Effector memory CD8-positive, alpha-beta T cell (primary cell): Measurements from ENCODE around the gene ADAMTSL1.

ENCODE experiments used
- ATAC-seq: fragments of 150-1000 bp; cut with Tn5 transposase; replicated peaks from 2 replicates; pipeline ENCODE4 v1.10.0; 2021; ENCODE audit warnings: mild to moderate bottlenecking, moderate library complexity
- DNase-seq, 3 experiments: peaks; one replicate each; pipeline ENCODE4 v3.0.0; 2021
- H3K27ac Mint-ChIP-seq, 2 donors: one replicate each; pipeline ENCODE4 v1.8.0; 2022; ENCODE audit warnings: mild to moderate bottlenecking in 2 of 2, mixed read lengths in 2 of 2, moderate library complexity in 2 of 2
- H3K27me3 Mint-ChIP-seq, 2 donors: one replicate each; pipeline ENCODE4 v1.8.0; 2022; ENCODE audit warnings: mixed read lengths in 2 of 2
- H3K36me3 Mint-ChIP-seq: one replicate; pipeline ENCODE4 v1.8.0; 2022; ENCODE audit warnings: mild to moderate bottlenecking, moderate library complexity, mixed read lengths; ENCODE audit not compliant: insufficient read depth
- H3K4me1 Mint-ChIP-seq, 2 donors: one replicate each; pipeline ENCODE4 v1.8.0; 2022; ENCODE audit warnings: low read depth in 2 of 2, mixed read lengths in 2 of 2
- H3K4me3 Mint-ChIP-seq, 2 donors: one replicate each; pipeline ENCODE4 v1.8.0; 2022; ENCODE audit warnings: mild to moderate bottlenecking in 2 of 2, mixed read lengths in 2 of 2, moderate library complexity in 2 of 2
- H3K9me3 Mint-ChIP-seq, 2 donors: one replicate each; pipeline ENCODE4 v1.8.0; 2022; ENCODE audit warnings: mixed read lengths in 2 of 2

The ADAMTSL1 gene

DNA sequence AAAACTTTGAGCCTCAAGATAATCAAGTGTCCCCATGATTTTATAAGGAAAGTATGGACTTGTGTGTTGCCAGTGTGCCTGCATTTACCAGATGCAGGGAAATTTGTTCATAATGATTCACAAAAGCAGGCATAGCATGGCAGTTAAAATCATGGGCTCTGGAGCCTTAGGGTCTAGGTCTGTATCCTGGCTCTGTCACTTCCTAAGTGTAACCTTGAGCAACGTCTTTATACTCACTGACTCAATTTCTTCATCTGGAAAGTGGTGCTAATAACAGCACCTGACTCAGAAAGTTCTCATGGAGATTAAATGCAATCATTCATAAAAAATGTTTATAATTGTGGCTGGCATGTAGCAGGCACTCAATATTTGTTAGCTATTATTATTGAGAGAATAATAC is 324.2 kb downstream of the ADAMTSL1 start:
- H3K27ac Mint-ChIP-seq: no peak overlapping the region
- DNase-seq (no peak), ATAC-seq (no peak)
- no peaks in the 10 kb centered on the region for H3K4me1 Mint-ChIP-seq
- H3K9me3 Mint-ChIP-seq: no peaks in the 10 kb centered on the region
- peaks cover 17 to 29% of the 10 kb centered on the region in 2 donors for H3K27me3 Mint-ChIP-seq
- H3K4me3 Mint-ChIP-seq: no peak overlapping the region
- peaks cover 4% of the 10 kb centered on the region for H3K36me3 Mint-ChIP-seq

DNA sequence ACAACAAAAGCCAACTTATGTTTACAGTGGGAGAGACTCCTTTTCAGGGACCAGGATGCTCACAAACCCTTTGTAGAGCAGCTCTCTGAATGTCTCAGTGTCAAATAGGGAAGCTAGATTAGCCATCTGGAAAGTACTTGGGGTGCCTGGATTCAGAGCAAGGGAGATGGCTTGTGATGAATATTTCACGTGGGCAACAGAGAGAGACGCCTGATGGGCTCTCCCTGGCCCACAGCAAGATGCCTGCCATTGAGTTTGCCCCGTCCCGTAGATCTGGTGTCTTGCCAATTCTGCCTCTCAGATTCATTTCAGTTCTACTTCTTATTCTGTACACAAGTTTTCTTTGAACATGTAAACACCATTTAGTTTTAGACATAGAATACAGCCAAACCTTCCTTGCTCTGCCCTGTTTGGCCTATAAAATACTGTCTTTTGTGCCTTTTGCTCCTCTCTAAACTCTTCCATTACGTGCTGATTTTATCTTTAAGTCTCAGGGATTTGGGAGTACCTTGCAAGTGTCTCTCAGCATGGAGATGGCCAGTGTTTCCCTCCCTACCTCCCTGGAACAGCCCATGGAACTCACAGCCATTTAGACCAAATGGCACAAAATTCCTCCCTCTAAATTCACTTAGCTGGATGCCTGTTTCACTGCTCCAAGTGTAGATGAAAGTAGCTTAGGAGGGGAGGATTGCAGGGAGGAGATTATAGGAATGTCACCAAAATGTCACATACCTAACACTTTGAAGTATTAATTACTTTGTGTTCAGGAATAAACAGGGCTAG is 324.7 kb downstream of the ADAMTSL1 start:
- Mint-ChIP-seq H3K4me3 (no peak overlapping the region), H3K9me3 (no peaks in the 10 kb centered on the region), H3K27me3 (peaks cover 17 to 29% of the 10 kb centered on the region in 2 donors), H3K27ac (no peak overlapping the region), H3K36me3 (peaks cover 4% of the 10 kb centered on the region), H3K4me1 (no peaks in the 10 kb centered on the region)
- DNase-seq (no peak), ATAC-seq (no peak)

DNA sequence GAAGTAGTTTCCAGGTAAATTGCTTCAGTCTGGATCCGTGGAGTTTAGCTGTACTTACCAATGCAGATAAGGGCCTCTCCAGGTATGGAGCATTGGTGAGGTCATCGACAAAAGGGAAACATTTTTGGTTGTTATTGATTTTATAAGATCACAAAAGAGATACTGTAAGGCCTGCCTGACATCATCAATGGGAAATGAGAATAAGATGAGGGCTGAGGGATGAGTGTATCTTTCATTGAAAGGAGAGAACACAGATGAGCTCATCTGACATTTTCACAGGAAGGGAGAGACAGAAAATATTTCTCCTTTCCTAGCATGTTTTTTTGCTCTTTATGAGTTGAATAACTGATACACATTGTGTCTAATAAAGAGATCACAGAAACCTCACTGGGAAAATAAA is 325.5 kb downstream of the ADAMTSL1 start:
- Mint-ChIP-seq H3K27ac (no peak overlapping the region), H3K27me3 (peaks cover 17 to 25% of the 10 kb centered on the region in 2 donors), H3K36me3 (peaks cover 4% of the 10 kb centered on the region), H3K4me1 (no peaks in the 10 kb centered on the region), H3K9me3 (no peaks in the 10 kb centered on the region), H3K4me3 (no peak overlapping the region)
- ATAC-seq (no peak), DNase-seq (no peak)

DNA sequence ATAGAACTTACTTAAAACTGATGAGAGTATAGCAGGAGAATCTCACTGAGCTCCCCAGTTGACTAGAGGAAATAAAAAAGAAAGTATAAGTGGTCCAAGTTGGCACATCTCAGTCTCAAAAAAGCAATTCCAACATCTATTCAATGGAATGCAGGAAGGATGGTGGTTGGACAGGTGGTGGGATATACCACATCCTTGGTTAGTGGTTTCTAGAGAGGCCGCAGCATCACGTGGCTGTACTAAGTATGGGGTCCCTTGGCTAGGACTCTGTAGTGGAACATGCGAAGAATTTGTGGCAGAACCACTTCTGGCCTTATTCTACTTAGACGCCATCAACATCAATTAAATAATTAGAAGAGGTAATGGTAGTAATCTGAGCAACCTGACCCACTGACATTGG is 326.6 kb downstream of the ADAMTSL1 start:
- no peaks in the 10 kb centered on the region for H3K36me3 Mint-ChIP-seq
- ATAC-seq (no peak), DNase-seq (no peak)
- H3K4me1 Mint-ChIP-seq: no peaks in the 10 kb centered on the region
- H3K4me3 Mint-ChIP-seq: no peak overlapping the region
- no peak overlapping the region for H3K27ac Mint-ChIP-seq
- no peaks in the 10 kb centered on the region for H3K9me3 Mint-ChIP-seq
- peaks cover 7 to 18% of the 10 kb centered on the region in 2 donors for H3K27me3 Mint-ChIP-seq

DNA sequence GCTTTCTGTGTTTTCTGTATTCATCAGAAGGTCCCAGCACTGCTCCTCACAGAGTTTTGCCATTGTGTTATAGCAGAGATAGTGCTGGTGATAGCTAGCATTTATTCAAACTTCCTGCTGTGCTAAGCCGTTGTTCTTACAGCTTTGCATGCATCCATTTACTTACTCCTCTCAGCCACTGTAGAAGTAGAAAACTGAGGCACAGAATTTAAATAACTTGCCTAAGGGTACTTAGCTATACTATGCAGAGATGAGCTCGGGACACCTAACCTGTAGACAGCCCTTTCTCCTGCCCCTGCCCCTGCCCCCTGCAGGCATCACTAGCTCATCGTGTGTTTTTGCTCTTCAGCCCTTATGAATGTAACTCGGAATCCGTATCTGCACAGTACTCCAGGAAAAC is 331.4 kb downstream of the ADAMTSL1 start:
- no peak overlapping the region for H3K4me3 Mint-ChIP-seq
- ATAC-seq (no peak), DNase-seq (no peak)
- no peaks in the 10 kb centered on the region for H3K36me3 Mint-ChIP-seq
- H3K9me3 Mint-ChIP-seq: no peaks in the 10 kb centered on the region
- peaks cover 15 to 16% of the 10 kb centered on the region in 2 donors for H3K27me3 Mint-ChIP-seq
- H3K4me1 Mint-ChIP-seq: no peaks in the 10 kb centered on the region
- H3K27ac Mint-ChIP-seq: no peak overlapping the region

DNA sequence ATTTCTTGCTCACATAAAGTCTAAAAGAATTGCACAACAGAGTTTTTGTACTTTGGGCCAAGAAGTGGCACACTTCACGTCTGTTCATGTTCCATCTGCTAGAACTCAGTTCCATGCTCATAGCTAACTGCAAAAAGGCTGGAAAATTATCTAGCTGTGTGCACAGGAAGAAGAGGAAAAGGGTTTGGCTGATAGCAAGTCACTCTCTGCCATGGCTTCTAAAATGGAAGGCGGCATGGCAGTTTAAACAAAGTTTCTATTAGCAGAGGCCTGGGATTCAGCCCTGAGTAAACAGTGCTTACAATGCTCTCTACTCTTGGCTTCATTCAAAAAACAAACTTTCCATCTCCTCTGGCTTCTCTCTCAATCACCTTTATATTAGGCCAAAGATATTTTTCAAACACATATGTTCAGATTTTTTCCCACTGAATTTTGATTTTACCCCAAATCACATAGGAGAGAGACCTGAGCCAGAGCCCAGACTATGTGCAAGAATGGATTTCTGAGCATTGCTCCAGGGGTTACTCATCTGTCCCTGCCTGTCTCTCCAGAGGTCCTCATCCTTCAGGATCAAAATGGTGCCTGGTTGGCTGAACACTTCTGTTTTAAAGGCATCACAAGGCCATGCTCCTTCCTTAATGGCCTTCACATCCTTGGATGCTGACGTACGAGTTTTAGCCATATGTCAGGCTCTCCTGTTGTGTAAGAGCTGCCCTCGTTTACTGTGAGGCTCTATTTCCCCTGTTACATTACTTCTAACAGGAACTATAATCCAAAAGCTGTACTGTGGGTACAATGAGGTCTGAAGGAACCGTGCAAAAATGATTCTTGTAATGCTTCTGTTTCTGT is 332.5 kb downstream of the ADAMTSL1 start:
- no peaks in the 10 kb centered on the region for H3K4me1 Mint-ChIP-seq
- DNase-seq: no peak
- H3K9me3 Mint-ChIP-seq: no peaks in the 10 kb centered on the region
- H3K27ac Mint-ChIP-seq: no peak overlapping the region
- ATAC-seq: no peak
- H3K4me3 Mint-ChIP-seq: no peak overlapping the region
- H3K27me3 Mint-ChIP-seq: peaks cover 15 to 16% of the 10 kb centered on the region in 2 donors
- no peaks in the 10 kb centered on the region for H3K36me3 Mint-ChIP-seq

DNA sequence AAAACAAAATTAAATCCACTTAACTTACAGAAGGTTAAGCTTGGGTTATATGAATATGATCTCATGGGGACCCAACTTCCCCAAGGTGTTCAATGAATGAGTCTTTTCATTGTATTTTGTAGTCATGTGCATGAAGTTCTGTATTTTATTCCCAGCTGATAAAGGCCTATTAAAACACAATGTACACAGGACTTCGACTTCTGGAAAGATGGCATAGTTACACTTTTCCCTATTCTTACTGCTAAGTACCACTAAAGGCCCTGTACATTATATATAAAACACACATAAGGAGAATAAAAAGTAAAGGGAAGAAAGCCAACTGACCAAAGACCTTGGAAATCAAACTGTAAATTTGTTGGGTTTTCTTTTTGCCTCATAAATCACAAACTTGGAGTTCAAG is 336.6 kb downstream of the ADAMTSL1 start:
- DNase-seq: no peak
- Mint-ChIP-seq H3K27me3 (peaks cover 19 to 27% of the 10 kb centered on the region in 2 donors), H3K36me3 (no peaks in the 10 kb centered on the region), H3K27ac (no peak overlapping the region), H3K9me3 (no peaks in the 10 kb centered on the region), H3K4me1 (no peaks in the 10 kb centered on the region), H3K4me3 (no peak overlapping the region)
- no peak for ATAC-seq

DNA sequence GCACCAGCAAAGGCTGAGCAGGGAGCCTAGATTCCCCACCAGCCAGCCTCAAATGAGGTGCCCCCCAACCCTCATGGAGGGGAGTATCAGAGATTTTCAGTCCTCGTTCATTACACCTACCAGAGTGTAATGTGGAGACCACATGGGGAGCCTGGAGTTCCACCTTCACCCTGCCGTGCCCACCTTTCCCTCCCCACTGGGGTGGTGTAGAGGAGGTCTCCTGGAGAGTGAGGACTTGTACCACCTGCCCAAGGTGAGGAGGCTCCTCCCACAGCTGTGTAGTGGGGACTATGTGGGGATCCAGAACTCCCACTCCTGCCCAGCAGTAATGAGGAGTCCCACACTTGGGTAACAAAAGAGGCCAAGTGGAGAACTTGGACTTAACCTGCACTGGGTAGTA is 337.2 kb downstream of the ADAMTSL1 start:
- no peak overlapping the region for H3K4me3 Mint-ChIP-seq
- DNase-seq: no peak
- H3K27ac Mint-ChIP-seq: no peak overlapping the region
- no peaks in the 10 kb centered on the region for H3K4me1 Mint-ChIP-seq
- ATAC-seq: no peak
- peaks cover 18 to 27% of the 10 kb centered on the region in 2 donors for H3K27me3 Mint-ChIP-seq
- no peaks in the 10 kb centered on the region for H3K36me3 Mint-ChIP-seq
- H3K9me3 Mint-ChIP-seq: no peaks in the 10 kb centered on the region

DNA sequence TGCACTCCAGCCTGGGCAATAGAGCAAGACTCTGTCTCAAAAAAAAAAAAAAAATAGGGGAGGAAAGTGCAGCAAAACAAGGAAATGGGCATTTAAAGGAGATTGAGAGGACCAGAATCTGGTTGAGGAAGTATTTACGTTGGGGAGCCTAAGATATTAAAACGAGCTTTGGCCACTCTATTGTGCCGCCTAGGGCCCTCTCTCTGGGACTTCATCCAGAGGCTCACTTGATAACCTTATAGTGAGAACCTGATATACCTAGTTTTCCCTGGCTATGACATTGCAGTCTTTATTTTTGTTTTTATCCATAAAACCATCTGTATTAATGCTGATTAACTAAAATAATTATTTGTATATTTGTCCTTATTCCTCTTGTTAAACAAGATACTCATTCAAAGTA is 345.5 kb downstream of the ADAMTSL1 start:
- Mint-ChIP-seq H3K4me3 (no peak overlapping the region), H3K4me1 (no peaks in the 10 kb centered on the region), H3K36me3 (no peaks in the 10 kb centered on the region), H3K27ac (no peak overlapping the region), H3K27me3 (peaks cover 10 to 13% of the 10 kb centered on the region in 2 donors), H3K9me3 (peaks cover 0 to 3% of the 10 kb centered on the region in 2 donors)
- ATAC-seq (no peak), DNase-seq (no peak)

DNA sequence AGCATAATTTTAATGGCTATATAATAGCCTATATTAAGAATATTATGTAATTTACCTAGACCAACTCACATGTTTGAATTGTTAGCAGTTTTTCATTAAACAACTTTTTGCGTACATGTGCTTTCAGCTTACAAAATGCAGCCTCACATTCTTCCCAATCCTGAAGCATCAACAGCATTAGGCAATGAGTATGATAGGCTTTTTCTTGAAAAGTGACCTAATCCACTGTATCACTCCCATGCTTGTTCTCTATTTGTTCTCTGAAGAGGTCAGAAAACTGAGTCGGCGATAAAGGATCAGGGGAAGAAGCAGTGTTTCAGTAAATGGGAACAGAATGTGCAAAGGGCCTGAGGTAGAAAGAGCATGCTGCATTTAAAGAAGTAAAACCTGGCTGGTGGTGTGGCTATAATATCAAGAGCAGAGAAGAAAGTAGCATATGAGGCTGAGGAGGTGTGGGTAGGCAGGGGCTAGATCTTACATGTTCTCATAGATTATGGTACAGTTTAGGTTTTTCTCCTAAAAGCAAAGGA is 346.7 kb downstream of the ADAMTSL1 start:
- no peak for ATAC-seq

DNA sequence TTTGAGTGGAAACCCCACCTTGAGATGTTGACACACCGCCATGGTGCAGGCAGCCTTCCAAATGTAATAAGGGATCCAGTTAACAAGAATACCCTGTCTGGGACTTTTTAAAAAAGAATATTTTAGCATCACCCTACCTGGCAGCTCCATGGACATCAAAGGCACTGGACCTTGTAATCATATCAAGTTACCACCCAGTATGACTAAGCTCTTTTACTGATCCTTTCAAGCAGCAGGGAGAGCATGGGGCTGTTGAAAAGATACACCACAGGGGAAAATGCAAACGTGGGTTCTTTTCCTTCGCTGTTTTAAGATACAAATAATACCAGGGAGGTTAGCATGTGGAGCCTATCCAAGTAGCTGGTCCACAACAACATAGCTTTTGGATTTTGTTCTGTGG is 347.8 kb downstream of the ADAMTSL1 start:
- H3K36me3 Mint-ChIP-seq: no peaks in the 10 kb centered on the region
- DNase-seq (no peak), ATAC-seq (no peak)
- H3K27me3 Mint-ChIP-seq: peaks cover 6% of the 10 kb centered on the region in 2 donors
- H3K9me3 Mint-ChIP-seq: peaks cover 0 to 3% of the 10 kb centered on the region in 2 donors
- H3K27ac Mint-ChIP-seq: no peak overlapping the region
- H3K4me1 Mint-ChIP-seq: peaks cover 0 to 2% of the 10 kb centered on the region in 2 donors
- H3K4me3 Mint-ChIP-seq: no peak overlapping the region

More for the DNA sequence above, 346.7 kb downstream of the ADAMTSL1 start:
- Mint-ChIP-seq H3K4me1 (no peaks in the 10 kb centered on the region), H3K9me3 (peaks cover 0 to 3% of the 10 kb centered on the region in 2 donors), H3K4me3 (no peak overlapping the region), H3K27me3 (peaks cover 6% of the 10 kb centered on the region in 2 donors), H3K36me3 (no peaks in the 10 kb centered on the region), H3K27ac (no peak overlapping the region)
- no peak for DNase-seq

DNA sequence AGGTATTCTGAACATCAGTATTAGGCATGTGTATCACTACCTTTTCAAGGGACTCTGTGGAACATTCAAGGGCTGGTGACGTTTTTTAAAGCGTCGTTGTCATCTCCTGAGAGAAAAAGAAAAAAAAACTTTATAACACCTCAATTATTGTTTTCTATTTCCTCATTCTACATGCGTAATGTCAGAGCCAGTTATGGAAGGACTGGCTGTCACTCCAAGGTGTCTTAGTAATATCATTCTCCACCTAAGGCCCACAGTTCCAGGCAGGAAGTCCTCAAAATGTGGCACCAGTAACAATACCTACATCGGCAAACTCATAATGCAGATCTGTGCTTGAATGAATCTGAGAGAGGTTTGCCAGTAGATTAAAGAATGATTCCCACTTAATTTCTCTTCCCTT is 348.9 kb downstream of the ADAMTSL1 start:
- Mint-ChIP-seq H3K27ac (no peak overlapping the region), H3K9me3 (no peaks in the 10 kb centered on the region), H3K4me1 (peaks cover 0 to 2% of the 10 kb centered on the region in 2 donors), H3K36me3 (no peaks in the 10 kb centered on the region), H3K4me3 (no peak overlapping the region), H3K27me3 (no peaks in the 10 kb centered on the region)
- no peak for DNase-seq
- no peak for ATAC-seq

DNA sequence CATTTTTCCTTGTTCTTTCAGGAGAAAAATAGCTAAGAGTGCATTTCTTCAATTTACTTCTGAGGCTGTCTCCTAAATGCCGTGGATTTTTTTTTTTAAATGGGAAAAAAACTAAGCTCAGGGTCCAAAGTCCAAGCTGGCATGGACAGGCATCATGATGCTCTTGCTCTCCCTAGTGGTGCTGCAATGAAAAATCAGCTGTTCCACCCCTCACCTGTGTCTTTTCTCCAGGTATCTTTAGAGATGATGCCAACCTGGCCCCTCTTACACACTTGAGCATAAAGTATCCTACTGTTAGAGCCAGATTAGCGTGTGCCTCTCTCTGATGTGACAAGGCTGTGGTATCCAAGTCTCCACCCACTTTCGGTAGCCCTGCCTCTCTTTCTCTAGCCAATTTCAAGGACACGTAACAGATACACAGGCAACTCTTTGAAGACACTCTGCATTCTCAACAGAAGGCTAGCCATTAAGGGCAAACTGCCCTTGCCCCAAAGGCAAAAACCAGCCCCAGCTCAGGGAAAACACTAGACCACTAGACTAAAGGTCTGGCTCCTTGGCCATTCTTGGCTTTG is 350.2 kb downstream of the ADAMTSL1 start:
- Mint-ChIP-seq H3K36me3 (no peaks in the 10 kb centered on the region), H3K4me1 (peaks cover 0 to 2% of the 10 kb centered on the region in 2 donors), H3K27me3 (peaks cover 0 to 9% of the 10 kb centered on the region in 2 donors), H3K9me3 (no peaks in the 10 kb centered on the region), H3K27ac (no peak overlapping the region), H3K4me3 (no peak overlapping the region)
- DNase-seq: no peak
- ATAC-seq: no peak
